OCI-LY7 (cell line): Measurements from ENCODE around the gene SMIM38. TPM values are rescaled to one million over a fixed set of nuclear protein-coding genes. Genes with fewer than 3 reads are reported as not detected.

Experiments
- BruUV-seq: library from RNA; stranded (reverse); fragments of 400-500 nt; replicated peaks from 2 replicates; lab custom pipeline; 2021; lab: Mats Ljungman, UMichigan
- CTCF ChIA-PET: fragments of 300-600 bp; sonication (Branson Sonifier 250); formaldehyde crosslinking; loops from one replicate; lab custom pipeline; 2022; ENCODE audit warnings: antibody characterized with exemption; ENCODE audit not compliant: unreplicated experiment; lab: Charles Lee
- POLR2A ChIA-PET: fragments of 300-600 bp; sonication (Branson Sonifier 250); formaldehyde crosslinking; loops from one replicate; lab custom pipeline; 2022; ENCODE audit warnings: antibody characterized with exemption; lab: Charles Lee
- DNase-seq: peaks from one replicate; pipeline ENCODE4 v3.0.0-alpha.2; 2015; ENCODE audit warnings: low spot score
- H2AFZ ChIP-seq: fragments of 200-600 bp; sonication (generic), shearing (Covaris generic); 2 replicates; pipeline ENCODE4 v1.6.1; 2014; ENCODE audit warnings: mild to moderate bottlenecking, antibody characterized with exemption, low read length, moderate library complexity
- H3K27ac ChIP-seq: fragments of 200-600 bp; sonication (generic); 2 replicates; pipeline ENCODE4 v1.5.1; 2014; ENCODE audit warnings: mixed run types, low read depth, mild to moderate bottlenecking, moderate library complexity, low read length, inconsistent platforms; ENCODE audit not compliant: poor library complexity, severe bottlenecking
- H3K36me3 ChIP-seq: fragments of 200-600 bp; sonication (generic); 2 replicates; pipeline ENCODE4 v1.6.1; 2014; ENCODE audit warnings: mild to moderate bottlenecking, antibody characterized with exemption, low read length, moderate library complexity, mixed read lengths; ENCODE audit not compliant: insufficient read depth
- H3K4me1 ChIP-seq: fragments of 200-600 bp; sonication (generic); 2 replicates; pipeline ENCODE4 v1.5.1; 2014; ENCODE audit warnings: mild to moderate bottlenecking, low read length; ENCODE audit not compliant: insufficient read depth, poor library complexity, severe bottlenecking
- H3K4me2 ChIP-seq: fragments of 200-600 bp; sonication (generic); 2 replicates; pipeline ENCODE4 v1.6.1; 2014; ENCODE audit warnings: mild to moderate bottlenecking, low read length
- H3K4me3 ChIP-seq: fragments of 200-600 bp; sonication (generic); 2 replicates; pipeline ENCODE4 v1.5.1; 2014; ENCODE audit warnings: mild to moderate bottlenecking, low read depth, low read length; ENCODE audit not compliant: poor library complexity, severe bottlenecking
- H3K79me2 ChIP-seq: fragments of 200-600 bp; sonication (generic); 2 replicates; pipeline ENCODE4 v1.6.1; 2016; ENCODE audit warnings: low read depth, mild to moderate bottlenecking, low read length, moderate library complexity, mixed read lengths; ENCODE audit not compliant: insufficient read depth
- H3K9me2 ChIP-seq: fragments of 200-600 bp; sonication (generic); 2 replicates; pipeline ENCODE4 v1.6.1; 2016; ENCODE audit warnings: mild to moderate bottlenecking, low read length, mixed read lengths; ENCODE audit not compliant: insufficient read depth
- H3K9me3 ChIP-seq: fragments of 200-600 bp; sonication (generic); 2 replicates; pipeline ENCODE4 v1.6.1; 2014; ENCODE audit warnings: mild to moderate bottlenecking, mixed run types, low read length, mixed read lengths
- H4K20me1 ChIP-seq: fragments of 200-600 bp; sonication (generic); 2 replicates; pipeline ENCODE4 v1.6.1; 2014; ENCODE audit warnings: mild to moderate bottlenecking, antibody characterized with exemption, low read length, moderate library complexity, mixed read lengths; ENCODE audit not compliant: insufficient read depth
- CTCF ChIP-seq: fragments of 200-600 bp; sonication (generic); conservative IDR thresholded peaks from 2 replicates; pipeline ENCODE4 v1.5.1; 2014; ENCODE audit warnings: mild to moderate bottlenecking, antibody characterized with exemption, low read length, moderate library complexity, mixed read lengths
- EZH2phosphoT487 ChIP-seq: fragments of 200-600 bp; sonication (generic); IDR thresholded peaks from 2 replicates; pipeline ENCODE4 v1.6.1; 2018; ENCODE audit warnings: low read depth, borderline replicate concordance, mild to moderate bottlenecking, mixed run types, antibody characterized with exemption, low read length, moderate library complexity, mixed read lengths
- intact Hi-C: fragments of 100-400 bp; cut with micrococcal nuclease; formaldehyde crosslinking; loops from one replicate; pipeline ENCODE4 v1.10.0; 2022; ENCODE audit not compliant: unreplicated experiment
- total RNA-seq, 2 experiments: library from RNA; depleted of rRNA in 1 of 2; stranded (reverse); fragments of >200 nt in 1 of 2; shearing (Covaris generic) in 1 of 2; gene quantifications; 2 replicates each; pipeline ENCODE4 v1.2.3, GENCODE V29; 2014 to 2022

The SMIM38 gene
- total RNA-seq, 2 experiments from 2014 or later, result 0.11 to 0.63 TPM

- Histone ChIP-seq H3K79me2 (no peaks in the 10 kb centered on the region), H3K4me2 (no peak overlapping the region), H4K20me1 (no peaks in the 10 kb centered on the region), H3K4me3 (no peak overlapping the region), H3K9me3 (no peaks in the 10 kb centered on the region), H3K4me1 (no peaks in the 10 kb centered on the region), H3K36me3 (no peaks in the 10 kb centered on the region), H3K27ac (no peak overlapping the region), H2AFZ (no peak overlapping the region), H3K9me2 (no peaks in the 10 kb centered on the region)
- CTCF ChIA-PET, result no interaction called here
- POLR2A ChIA-PET, result no interaction called here
- intact Hi-C loops, result no loop called here
- no peak for DNase-seq
- TF ChIP-seq EZH2phosphoT487 (no peak), CTCF (no peak)
- BruUV-seq, result no TSS peak
These were observed 48.7 kb downstream of the SMIM38 start for GRCh38 chr11:69204246-69204940.

GRCh38 chr11:69204941-69205742 lies 49.4 kb downstream of the SMIM38 start:
- intact Hi-C loops, result no loop called here
- Histone ChIP-seq H3K4me3 (no peak overlapping the region), H3K79me2 (no peaks in the 10 kb centered on the region), H3K27ac (no peak overlapping the region), H3K36me3 (no peaks in the 10 kb centered on the region), H3K4me2 (no peak overlapping the region), H3K4me1 (no peaks in the 10 kb centered on the region), H3K9me3 (no peaks in the 10 kb centered on the region), H3K9me2 (no peaks in the 10 kb centered on the region), H4K20me1 (no peaks in the 10 kb centered on the region), H2AFZ (no peak overlapping the region)
- no peak for DNase-seq
- ChIA-PET POLR2A (no interaction called here), CTCF (no interaction called here)
- TF ChIP-seq CTCF (no peak), EZH2phosphoT487 (no peak)
- BruUV-seq, result no TSS peak

Other genes with a start within 250 kb of the SMIM38 start
- not detected in 2 replicates for gene MRGPRD, start 174.9 kb upstream of the SMIM38 start, total RNA-seq (2014; rRNA removed; shearing (Covaris generic))
- gene MRGPRD, start 174.9 kb upstream of the SMIM38 start, total RNA-seq (2022), result not detected in 2 replicates
- gene MRGPRF, start 142.7 kb upstream of the SMIM38 start, total RNA-seq (2014; rRNA removed; shearing (Covaris generic)), result not detected in 2 replicates
- gene MRGPRF, start 142.7 kb upstream of the SMIM38 start, total RNA-seq (2022), result not detected in 2 replicates
- 21.5 and 30.0 TPM in 2 replicates for gene TPCN2, start 107.0 kb upstream of the SMIM38 start, total RNA-seq (2014; rRNA removed; shearing (Covaris generic))
- 59.8 and 65.2 TPM in 2 replicates for gene TPCN2, start 107.0 kb upstream of the SMIM38 start, total RNA-seq (2022)
- gene MYEOV, start 138.2 kb downstream of the SMIM38 start, total RNA-seq (2014; rRNA removed; shearing (Covaris generic)), result 1.0 and 3.2 TPM in 2 replicates
- gene MYEOV, start 138.2 kb downstream of the SMIM38 start, total RNA-seq (2022), result 7.7 and 8.8 TPM in 2 replicates